ENCODE results near the gene PCED1A.

Gene PCED1A

GRCh38 chr20:2800521-2801285 is 39.8 kb downstream of the PCED1A start, which contains the start of gene CPXM1:
Gene CPXM1, minus strand, starts transcription at chr20:2800627. Its CDS starts 55 bp downstream, at chr20:2800572.
- DNase-seq = no peak

- no peak for DNase-seq
Measured at GRCh38 chr20:2799688-2800520, 40.6 kb downstream of the PCED1A start.

GRCh38 chr20:2799271-2799670 is 41.2 kb downstream of the PCED1A start:
- DNase-seq = no peak

GRCh38 chr20:2798814-2799213 is 41.6 kb downstream of the PCED1A start:
- no peak for DNase-seq

- DNase-seq = no peak
Measured at GRCh38 chr20:2798095-2798805, 42.2 kb downstream of the PCED1A start.

GRCh38 chr20:2797136-2797983 is 43.1 kb downstream of the PCED1A start:
- DNase-seq = no peak

- no peak for DNase-seq
Measured at GRCh38 chr20:2796011-2796660, 44.3 kb downstream of the PCED1A start.

- DNase-seq = no peak
Measured at GRCh38 chr20:2795451-2795850, 45.0 kb downstream of the PCED1A start.

- DNase-seq = no peak
Measured at GRCh38 chr20:2794866-2795447, 45.5 kb downstream of the PCED1A start.

GRCh38 chr20:2794202-2794748 is 46.2 kb downstream of the PCED1A start:
- DNase-seq = no peak

GRCh38 chr20:2793471-2793870 is 47.0 kb downstream of the PCED1A start:
- no peak for DNase-seq
